ENCODE measurements around the gene MAST4.

- no peak for TF ChIP-seq CTCF (conservative IDR thresholded peaks at IDR 0.05 in 1 of 2, IDR thresholded peaks at IDR 0.05 in 1 of 2; ENCODE audit: low read depth in 1 of 2, low read length in 2 of 2)
- no peak for TF ChIP-seq EZH2 (IDR thresholded peaks at IDR 0.05; ENCODE audit: low read length, missing control alignments)
Observed at GRCh38 chr5:66874004-66874403, 277.8 kb downstream of the MAST4 start.

Data from fibroblast of lung (primary cell).